Cortex of kidney (tissue), 1 donor: ENCODE data around the gene MRPL10.

Source experiments
- DNase-seq: peaks from one replicate; lab custom pipeline; 2025; lab: John Stamatoyannopoulos, UW

The MRPL10 gene

GRCh38 chr17:47812146-47812920 lies 19.0 kb downstream of the MRPL10 start:
- no peak for DNase-seq

- no peak for DNase-seq
Measured at GRCh38 chr17:47811709-47812108, 19.6 kb downstream of the MRPL10 start.

DNA sequence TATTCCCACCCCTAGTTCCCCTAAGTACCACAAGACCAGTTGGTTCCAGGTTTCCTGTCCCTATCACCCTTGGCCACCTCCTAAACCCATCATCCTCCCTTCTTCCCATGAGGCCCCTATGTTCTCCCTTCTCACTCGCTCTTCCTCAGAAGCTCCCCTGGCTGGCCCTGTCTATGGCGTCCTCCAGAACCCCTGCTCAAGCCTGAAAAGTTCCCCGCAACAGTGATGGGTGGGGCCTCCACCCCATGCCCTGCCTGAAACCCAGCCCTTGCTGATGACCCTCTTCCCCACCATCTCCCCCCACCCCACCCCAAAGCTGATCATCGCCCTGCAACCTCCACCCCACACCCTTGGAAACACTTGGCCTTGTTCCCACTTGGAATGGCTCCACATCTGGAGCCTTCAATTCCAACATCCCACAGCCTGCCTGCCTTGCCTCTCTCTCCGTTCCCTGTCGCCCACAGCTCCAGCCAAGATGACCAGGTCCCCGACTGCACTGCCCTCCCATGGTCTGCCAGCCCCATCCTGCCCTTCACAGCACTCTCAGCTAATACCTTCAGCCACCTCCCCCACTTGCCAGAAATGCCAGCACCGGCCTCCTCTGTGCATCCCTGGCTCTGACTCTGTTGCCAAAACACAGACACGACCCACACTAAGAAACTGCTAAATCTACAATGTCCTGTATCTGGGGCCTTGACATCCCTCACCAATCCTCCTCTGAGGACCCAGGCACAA lies 20.3 kb downstream of the MRPL10 start:
- DNase-seq: no peak

GRCh38 chr17:47810200-47810821 lies 21.0 kb downstream of the MRPL10 start:
- no peak for DNase-seq

DNA sequence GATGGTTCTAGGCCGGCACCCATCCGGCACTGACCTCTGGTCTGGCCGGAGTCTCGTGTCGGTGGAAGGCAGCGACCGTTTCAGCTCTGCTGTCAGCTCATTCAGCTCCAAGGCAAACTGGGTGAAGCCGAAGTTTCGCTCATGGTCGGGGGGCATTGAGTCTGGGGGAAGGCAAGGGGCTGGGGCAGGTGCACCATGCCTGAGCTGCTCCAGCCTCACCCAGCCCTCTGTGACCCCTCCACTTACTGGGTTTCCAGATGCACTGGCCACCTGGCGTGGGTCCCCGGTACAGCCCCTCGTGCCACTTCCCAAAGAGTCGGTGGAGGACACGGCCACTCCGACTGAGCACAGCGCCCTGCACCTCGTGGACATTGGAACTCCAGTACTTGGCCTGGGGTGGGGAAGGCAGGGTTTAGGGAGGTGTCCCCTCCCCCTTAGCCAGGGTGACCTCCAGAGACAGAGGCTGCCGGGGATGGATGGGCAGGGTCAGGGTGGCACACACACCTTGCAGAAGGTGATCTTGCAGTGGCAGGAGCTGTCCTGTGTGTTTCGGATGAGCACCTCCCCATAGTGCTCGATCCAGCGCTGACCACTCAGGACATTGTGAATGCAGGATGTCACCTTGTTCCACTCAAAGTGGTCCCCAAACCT lies 22.4 kb downstream of the MRPL10 start:
- no peak for DNase-seq

DNA sequence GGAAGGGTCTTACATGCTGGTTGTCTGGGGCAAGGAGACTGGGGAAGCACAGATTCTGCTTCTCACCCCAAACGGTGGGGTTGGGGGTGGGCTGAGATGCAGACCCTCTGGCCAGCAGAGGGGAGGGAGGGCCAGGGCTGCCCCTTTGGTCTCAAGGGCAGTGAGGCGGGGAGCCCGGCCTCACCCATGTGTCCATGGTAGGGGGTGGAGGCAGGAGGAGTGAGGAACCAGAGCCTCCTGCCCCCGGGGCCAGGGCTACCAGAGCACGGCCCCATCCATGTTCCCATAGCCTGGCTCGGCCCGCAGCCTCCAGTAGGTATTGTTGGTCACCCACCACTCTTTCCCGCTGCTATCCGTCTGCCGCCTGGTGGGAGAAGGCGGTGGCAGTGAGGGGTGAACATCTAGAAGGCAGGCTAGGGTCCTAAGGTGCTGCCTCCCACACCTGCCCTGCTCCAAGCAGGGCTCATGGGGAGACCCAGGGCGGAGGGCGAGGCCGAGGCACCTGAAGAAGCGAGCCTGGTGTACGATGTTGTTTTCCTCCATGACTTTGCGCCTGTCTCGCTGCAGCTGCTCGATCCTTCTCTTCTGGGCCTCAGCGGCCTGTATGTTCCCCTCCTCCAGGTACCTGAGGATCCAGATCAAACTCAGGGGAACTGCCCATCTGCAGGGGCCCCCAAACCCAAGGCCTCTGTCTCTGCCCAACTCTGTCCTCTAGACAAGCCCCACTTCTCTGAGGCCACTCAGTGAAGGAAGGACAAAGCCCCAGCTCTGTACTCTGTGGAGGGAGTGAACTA lies 23.1 kb downstream of the MRPL10 start:
- no peak for DNase-seq

- DNase-seq: no peak
Measured at GRCh38 chr17:47807421-47807820, 23.9 kb downstream of the MRPL10 start.

DNA sequence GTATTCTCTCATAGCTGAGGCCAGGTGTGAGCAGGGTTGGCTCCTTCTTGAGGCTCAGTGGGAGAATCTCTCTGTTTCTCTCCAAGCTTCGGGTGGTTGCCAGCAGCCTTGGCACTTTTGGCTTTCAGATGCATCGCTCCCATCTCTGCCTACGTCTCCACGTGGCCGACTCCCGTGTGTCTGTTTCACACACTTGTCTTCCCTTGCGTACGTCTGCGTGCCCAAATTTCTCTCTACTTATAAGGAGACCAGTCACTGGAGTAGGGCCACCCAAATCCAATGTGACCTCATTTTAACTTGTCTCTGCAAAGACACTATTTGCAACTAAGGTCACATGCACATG lies 24.5 kb downstream of the MRPL10 start:
- no peak for DNase-seq

- DNase-seq: no peak
Measured at GRCh38 chr17:47806026-47806912, 25.1 kb downstream of the MRPL10 start.

DNA sequence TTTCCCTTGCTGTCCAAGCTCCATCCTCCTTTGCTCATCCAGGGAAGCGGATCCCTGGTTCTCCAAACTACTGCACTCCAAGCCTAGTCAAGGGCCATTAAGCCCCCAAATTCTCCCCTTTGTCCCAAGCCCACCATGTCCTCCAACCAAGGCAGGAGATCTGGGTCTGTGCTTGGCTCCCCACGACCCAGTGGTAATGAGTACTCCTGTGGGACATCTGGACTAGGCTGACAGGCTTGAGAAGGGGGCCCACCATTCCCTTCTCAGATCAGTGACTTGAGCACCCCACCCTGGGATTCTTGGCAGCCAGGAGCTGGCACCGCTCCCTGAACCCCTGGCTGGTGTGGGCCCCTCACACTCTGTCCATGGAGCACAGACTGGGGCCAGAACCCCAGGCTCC lies 26.9 kb downstream of the MRPL10 start:
- no peak for DNase-seq

DNA sequence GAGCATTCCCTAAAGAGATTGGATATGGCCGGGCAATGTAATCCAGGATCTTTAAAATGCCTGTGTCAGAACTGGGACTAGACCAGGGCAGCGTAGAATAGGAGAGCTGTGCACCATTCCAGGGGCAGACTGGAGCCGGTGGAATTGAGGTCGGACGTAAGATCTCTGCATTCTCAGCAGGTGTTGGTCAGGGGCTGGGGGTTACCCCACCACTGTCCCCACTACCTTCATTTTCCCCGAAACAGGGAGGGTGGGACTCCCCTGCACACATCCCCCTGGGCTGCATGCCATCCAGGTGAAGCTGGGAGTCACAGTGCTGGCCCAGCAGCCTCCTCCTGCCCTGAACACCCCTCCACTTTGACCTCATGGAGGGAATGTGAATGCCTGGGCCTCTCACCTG lies 27.6 kb downstream of the MRPL10 start:
- DNase-seq: no peak

GRCh38 chr17:47803201-47803600 lies 28.1 kb downstream of the MRPL10 start:
- no peak for DNase-seq

DNA sequence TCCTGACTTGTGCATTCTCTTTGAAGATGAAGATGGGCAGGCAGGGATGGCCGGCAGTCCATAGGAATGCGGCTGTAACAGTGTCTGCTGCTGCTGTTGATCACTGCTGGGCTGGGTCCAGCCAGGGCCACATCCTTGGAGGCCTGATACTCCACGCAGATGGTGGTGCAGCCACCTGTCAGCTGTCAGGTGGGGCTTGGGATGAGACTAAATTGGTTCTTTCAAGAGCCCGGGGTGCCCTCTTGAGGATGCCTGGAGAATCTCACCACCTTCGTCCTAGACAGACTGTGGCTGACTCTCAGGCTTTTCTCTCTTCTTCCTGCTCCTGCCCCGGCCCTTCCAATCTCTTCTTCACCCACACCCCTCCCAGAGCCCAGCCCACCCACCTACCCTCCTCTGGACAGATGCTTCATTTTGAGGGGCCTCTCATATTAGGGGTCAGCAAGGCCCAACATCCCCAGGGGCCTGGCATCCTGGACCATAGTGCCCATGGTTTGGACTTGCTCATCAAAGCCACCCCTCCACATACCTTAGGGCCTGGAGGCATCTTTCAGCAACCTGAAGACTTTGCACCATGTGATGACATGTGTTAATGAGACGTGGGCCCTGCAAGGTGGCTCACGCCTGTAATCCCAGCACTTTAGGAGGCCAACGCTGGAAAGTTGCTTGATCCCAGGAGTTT lies 28.9 kb downstream of the MRPL10 start:
- DNase-seq: no peak

DNA sequence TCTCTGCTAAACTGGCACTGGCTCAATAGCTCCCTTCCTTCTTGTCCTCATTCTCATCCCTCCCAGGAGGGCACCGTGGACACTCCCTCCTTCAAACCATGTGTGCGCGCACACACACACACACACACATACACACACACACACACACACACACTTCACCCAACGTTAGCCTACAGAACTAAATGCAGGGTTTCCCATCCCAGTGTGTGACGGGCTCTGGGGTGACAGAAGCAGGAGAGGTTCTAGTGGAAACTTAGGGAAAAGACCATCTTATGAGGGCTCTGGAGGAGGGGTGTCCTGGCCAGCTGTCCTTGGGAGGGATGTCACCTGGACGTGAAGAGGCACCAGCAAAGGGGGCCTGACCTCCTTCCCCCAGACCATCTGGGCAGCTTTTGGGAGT lies 29.4 kb downstream of the MRPL10 start:
- DNase-seq: no peak

GRCh38 chr17:47801176-47801765 lies 30.1 kb downstream of the MRPL10 start:
- DNase-seq: no peak

- no peak for DNase-seq
Measured at GRCh38 chr17:47800686-47801085, 30.7 kb downstream of the MRPL10 start.

DNA sequence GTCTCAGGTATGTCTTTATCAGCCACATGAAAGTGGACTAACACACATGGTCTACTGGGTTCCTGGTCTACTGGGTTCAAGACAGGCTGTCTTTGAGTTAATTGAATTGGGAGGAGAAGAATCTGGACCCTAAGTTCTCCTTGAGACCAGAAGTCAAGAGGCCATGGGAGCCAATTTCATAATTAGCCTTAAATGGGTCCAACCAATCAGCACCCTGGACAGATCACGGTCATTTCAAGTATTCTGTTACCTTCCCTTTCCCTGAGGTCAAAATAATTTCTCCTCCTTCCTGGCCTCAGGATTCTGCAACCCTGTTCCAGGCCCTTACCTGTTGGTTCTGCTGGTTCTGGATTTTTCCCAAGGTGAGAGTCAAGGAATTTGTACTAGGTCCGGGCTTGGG lies 33.5 kb downstream of the MRPL10 start:
- DNase-seq: no peak

DNA sequence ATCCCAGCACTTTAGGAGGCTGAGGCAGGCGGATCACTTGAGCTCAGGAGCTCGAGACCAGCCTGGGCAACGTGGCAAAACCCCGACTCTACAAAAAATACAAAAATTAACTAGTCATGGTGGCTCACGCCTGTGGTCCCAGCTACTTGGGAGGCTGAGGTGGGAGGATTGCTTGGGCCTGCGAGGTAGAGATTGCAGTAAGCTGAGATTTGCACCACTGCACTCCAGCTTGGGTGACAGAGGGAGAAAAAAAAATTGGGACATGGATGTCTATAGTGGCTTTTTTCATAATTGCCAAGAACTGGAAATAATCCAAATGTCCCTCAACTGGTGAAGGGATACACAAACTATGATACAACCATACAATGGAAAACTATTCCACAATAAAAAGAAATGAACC lies 38.4 kb downstream of the MRPL10 start:
- DNase-seq: no peak

DNA sequence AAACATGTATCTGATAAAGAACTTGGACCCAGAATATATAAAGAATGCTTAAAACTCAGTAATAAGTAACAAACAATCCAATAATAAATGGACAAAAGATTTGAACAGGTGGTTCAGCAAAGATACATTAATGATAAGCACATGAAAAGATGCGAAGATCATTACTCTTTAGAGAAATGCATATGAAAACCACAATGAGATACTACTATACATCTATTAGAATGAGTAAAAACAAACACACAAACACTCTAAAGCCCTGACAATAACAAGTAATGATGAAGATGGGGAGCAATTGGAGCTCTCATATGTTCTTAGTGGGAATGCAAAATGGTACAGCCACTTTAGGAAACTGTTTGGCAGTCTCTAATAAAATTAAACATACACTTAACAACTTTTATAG lies 38.9 kb downstream of the MRPL10 start:
- no peak for DNase-seq

GRCh38 chr17:47791025-47791424 lies 40.3 kb downstream of the MRPL10 start:
- DNase-seq: no peak
